ENCODE measurements around the gene ODC1. TPM values are rescaled to one million over a fixed set of nuclear protein-coding genes. Genes with fewer than 3 reads are reported as not detected.
A peak's percentile ranks its signal among the peaks of the same experiment; 100 is the strongest.

The ODC1 gene
- total and polyA plus RNA-seq, 2 experiments from 2014 or later = 23.3 to 70.3 TPM

- Histone ChIP-seq H3K9me2 (ENCODE audit: insufficient read depth) (no peaks in the 10 kb centered on the region), H3K4me3 (no peak overlapping the region), H3K4me2 (peak overlapping the region; percentile 81; the same call in 1 of the 2 replicates), H3K79me2 (replicated peaks; ENCODE audit: insufficient read depth) (peaks cover 23% of the 10 kb centered on the region), H3K27ac (ENCODE audit: low read depth) (no peak overlapping the region), H3K27me3 (ENCODE audit: insufficient read depth) (peaks cover 25% of the 10 kb centered on the region), H2AFZ (no peak overlapping the region), H3F3A (replicated peaks; ENCODE audit: low read depth) (no peaks in the 10 kb centered on the region), H3K4me1 (ENCODE audit: insufficient read depth) (peaks cover 5% of the 10 kb centered on the region), H4K20me1 (replicated peaks; ENCODE audit: insufficient read depth) (0 out of 2 replicates have a peak, but pooled peaks cover 7% of the 10 kb centered on the region), H3K36me3 (ENCODE audit: insufficient read depth) (no peaks in the 10 kb centered on the region)
- Mint-ChIP-seq H3K9me3 (no peaks in the 10 kb centered on the region; the same call in 2 of the 3 replicates), H3K4me3 (peak overlapping the region; percentile 75), H3K4me1 (peaks cover 14% of the 10 kb centered on the region), H3K27ac (no peak overlapping the region), H3K27me3 (ENCODE audit: insufficient read depth, low read depth, poor library complexity) (peaks cover 18% of the 10 kb centered on the region), H3K36me3 (ENCODE audit: low read depth) (peaks cover 8% of the 10 kb centered on the region)
- TF ChIP-seq POLR2AphosphoS5 (IDR thresholded peaks at IDR 0.05; ENCODE audit: low read depth) = no peak
- no peak for TF ChIP-seq ZNF462 (CRISPR knock-in tag; IDR thresholded peaks at IDR 0.05)
- no peak for TF ChIP-seq ZNF114 (CRISPR knock-in tag; IDR thresholded peaks at IDR 0.05)
- TF ChIP-seq CTCF (conservative IDR thresholded peaks at IDR 0.05; ENCODE audit: low read depth in 2 of 2) = no peak
- TF ChIP-seq ZNF331 (CRISPR knock-in tag; IDR thresholded peaks at IDR 0.05; ENCODE audit: low read depth) = no peak
- no peak for TF ChIP-seq STAT1 (IDR thresholded peaks at IDR 0.05; ENCODE audit: unreplicated experiment)
- no peak for TF ChIP-seq EZH2 (IDR thresholded peaks at IDR 0.05; ENCODE audit: low read depth, unreplicated experiment)
- TF ChIP-seq EZH2phosphoT487 (IDR thresholded peaks at IDR 0.05; ENCODE audit: unreplicated experiment) = no peak
- no peak for TF ChIP-seq CREB1 (CRISPR knock-in tag; IDR thresholded peaks at IDR 0.05; ENCODE audit: low read depth)
- TF ChIP-seq ETS1 (IDR thresholded peaks at IDR 0.05) = no peak
- no peak for TF ChIP-seq NANOG (IDR thresholded peaks at IDR 0.05; ENCODE audit: borderline replicate concordance)
- TF ChIP-seq JUNB (IDR thresholded peaks at IDR 0.05; ENCODE audit: unreplicated experiment) = no peak
- no peak for TF ChIP-seq REST (IDR thresholded peaks at IDR 0.05; ENCODE audit: unreplicated experiment)
- no peak for DNase-seq (ENCODE audit: low spot score)
- ATAC-seq = no peak
Measured at GRCh38 chr2:10449838-10450691, 1.9 kb upstream of the ODC1 start.
